PC-3 (cell line): ENCODE data around the gene UBAP2L. TPM values are rescaled to one million over a fixed set of nuclear protein-coding genes. Genes with fewer than 3 reads are reported as not detected.

Experiments used
- ATAC-seq: fragments of 200-7000 bp; cut with Tn5 transposase; 2 replicates; pipeline ENCODE4 v1.9.1; 2020; ENCODE audit warnings: mild to moderate bottlenecking, moderate library complexity
- BruUV-seq: library from RNA; stranded (reverse); fragments of 400-500 nt; replicated peaks from 2 replicates; lab custom pipeline; 2021; lab: Mats Ljungman, UMichigan
- CTCF ChIA-PET: fragments of 300-600 bp; sonication (Branson Sonifier 250); formaldehyde crosslinking; loops from one replicate; lab custom pipeline; 2022; ENCODE audit warnings: antibody characterized with exemption; lab: Charles Lee
- POLR2A ChIA-PET: fragments of 300-600 bp; sonication (Branson Sonifier 250); formaldehyde crosslinking; loops from one replicate; lab custom pipeline; 2022; ENCODE audit warnings: antibody characterized with exemption; ENCODE audit not compliant: unreplicated experiment; lab: Charles Lee
- DNase-seq: peaks from one replicate; pipeline ENCODE4 v3.0.0-alpha.2; 2015
- H2AFZ ChIP-seq: fragments of 300-600 bp; sonication (generic); 2 replicates; pipeline ENCODE4 v1.6.0; 2016; ENCODE audit warnings: antibody characterized with exemption, low read length
- H3F3A ChIP-seq: fragments of 300-600 bp; sonication (generic); one replicate; pipeline ENCODE4 v1.6.0; 2017; ENCODE audit warnings: antibody characterized with exemption, low read length, control low read depth, mild to moderate bottlenecking; ENCODE audit not compliant: unreplicated experiment
- H3K27ac ChIP-seq: fragments of 300-600 bp; sonication (generic); 2 replicates; pipeline ENCODE4 v1.5.1; 2016; ENCODE audit warnings: mild to moderate bottlenecking, low read length
- H3K27me3 ChIP-seq: fragments of 300-600 bp; sonication (generic); 2 replicates; pipeline ENCODE4 v1.6.1; 2016; ENCODE audit warnings: low read length, mixed read lengths
- H3K36me3 ChIP-seq: fragments of 300-600 bp; sonication (generic); 2 replicates; pipeline ENCODE4 v1.6.1; 2016; ENCODE audit warnings: low read depth, mixed run types, low read length, mixed read lengths
- H3K4me1 ChIP-seq: fragments of 300-600 bp; sonication (generic); 2 replicates; pipeline ENCODE4 v1.5.1; 2016; ENCODE audit warnings: low read length; ENCODE audit not compliant: insufficient read depth
- H3K4me2 ChIP-seq: fragments of 300-600 bp; sonication (generic); 2 replicates; pipeline ENCODE4 v1.6.0; 2016; ENCODE audit warnings: low read length
- H3K4me3 ChIP-seq: fragments of 300-600 bp; sonication (generic); 2 replicates; pipeline ENCODE4 v1.5.1; 2016; ENCODE audit warnings: mild to moderate bottlenecking, low read length, mixed read lengths
- H3K79me2 ChIP-seq: fragments of 300-600 bp; sonication (generic); 2 replicates; pipeline ENCODE4 v1.6.1; 2017; ENCODE audit warnings: low read length, mixed read lengths
- H3K9ac ChIP-seq: fragments of 300-600 bp; sonication (generic); 2 replicates; pipeline ENCODE4 v1.6.0; 2016; ENCODE audit warnings: mild to moderate bottlenecking, low read length
- H3K9me2 ChIP-seq: fragments of 300-600 bp; sonication (generic); replicated peaks from 2 replicates; pipeline ENCODE4 v1.6.1; 2016; ENCODE audit warnings: mixed run types, low read length, mixed read lengths
- H3K9me3 ChIP-seq: fragments of 300-600 bp; sonication (generic); 2 replicates; pipeline ENCODE4 v1.6.1; 2016; ENCODE audit warnings: low read length, mixed read lengths
- H4K20me1 ChIP-seq: fragments of 300-600 bp; sonication (generic); 2 replicates; pipeline ENCODE4 v1.6.1; 2016; ENCODE audit warnings: low read length, mixed read lengths
- EZH2 ChIP-seq: fragments of 300-600 bp; sonication (generic); IDR thresholded peaks from one replicate; pipeline ENCODE4 v1.6.1; 2017; ENCODE audit warnings: antibody characterized with exemption, mild to moderate bottlenecking, low read length; ENCODE audit not compliant: unreplicated experiment
- EZH2phosphoT487 ChIP-seq: fragments of 300-600 bp; sonication (generic); IDR thresholded peaks from 2 replicates; pipeline ENCODE4 v1.6.1; 2018; ENCODE audit warnings: mild to moderate bottlenecking, antibody characterized with exemption, low read length, borderline replicate concordance
- intact Hi-C: fragments of 100-400 bp; cut with micrococcal nuclease; formaldehyde crosslinking; loops from 2 replicates; pipeline ENCODE4 v1.9.0; 2023
- total RNA-seq: library from RNA; depleted of rRNA; stranded (reverse); fragments of >200 nt; gene quantifications from 2 replicates; pipeline ENCODE4 v1.2.3, GENCODE V29; 2014
- TF ChIP-seq, protein P1 (sequence below): fragments of 300-600 bp; sonication (generic); conservative IDR thresholded peaks from 2 replicates; pipeline ENCODE4 v1.5.1; 2017; ENCODE audit warnings: antibody characterized with exemption, low read depth, mild to moderate bottlenecking, low read length

Gene UBAP2L
- total RNA-seq, 1 experiment from 2014 or later, result 128 TPM

DNA sequence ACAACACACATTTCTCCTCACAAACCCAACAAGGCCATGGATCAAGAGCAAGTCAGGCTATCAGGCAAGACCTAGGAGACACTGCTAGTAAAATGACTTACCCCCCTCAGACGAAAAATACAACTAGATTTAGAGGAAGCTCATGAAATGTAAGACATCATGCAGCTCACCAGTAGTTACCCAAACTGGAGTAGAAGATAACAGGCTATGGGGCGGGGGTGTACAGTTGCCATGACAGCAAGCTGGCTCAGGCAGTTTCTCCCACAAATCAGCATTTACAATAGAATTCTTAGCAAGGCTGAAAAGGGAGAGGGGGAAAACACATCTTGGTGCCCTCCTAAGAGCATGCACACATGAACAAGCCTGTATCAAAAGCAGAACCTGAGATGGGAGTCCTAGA, 42.7 kb upstream of the UBAP2L start:
- Histone ChIP-seq H3K9ac (no peak overlapping the region), H3K79me2 (peaks cover 88% of the 10 kb centered on the region), H3K27ac (no peak overlapping the region), H2AFZ (no peak overlapping the region), H3K4me2 (peak overlapping the region; percentile 68; the same call in 1 of the 2 replicates), H3K9me2 (no peaks in the 10 kb centered on the region), H3K4me3 (no peak overlapping the region), H3K36me3 (peaks cover 52% of the 10 kb centered on the region), H3F3A (no peaks in the 10 kb centered on the region), H3K27me3 (no peaks in the 10 kb centered on the region), H3K4me1 (peaks cover 37% of the 10 kb centered on the region), H3K9me3 (no peaks in the 10 kb centered on the region), H4K20me1 (peaks cover 75% of the 10 kb centered on the region)
- intact Hi-C loops, result no loop called here
- ATAC-seq (no peak), DNase-seq (no peak)
- ChIA-PET CTCF (no interaction called here), POLR2A (interaction anchor here (0.6 kb wide), 1 partner anchor 758 kb away, joined by 4 read pairs; the partner anchor contains the start of gene PMVK)
- BruUV-seq, result no TSS peak
- TF ChIP-seq, protein P1, sequence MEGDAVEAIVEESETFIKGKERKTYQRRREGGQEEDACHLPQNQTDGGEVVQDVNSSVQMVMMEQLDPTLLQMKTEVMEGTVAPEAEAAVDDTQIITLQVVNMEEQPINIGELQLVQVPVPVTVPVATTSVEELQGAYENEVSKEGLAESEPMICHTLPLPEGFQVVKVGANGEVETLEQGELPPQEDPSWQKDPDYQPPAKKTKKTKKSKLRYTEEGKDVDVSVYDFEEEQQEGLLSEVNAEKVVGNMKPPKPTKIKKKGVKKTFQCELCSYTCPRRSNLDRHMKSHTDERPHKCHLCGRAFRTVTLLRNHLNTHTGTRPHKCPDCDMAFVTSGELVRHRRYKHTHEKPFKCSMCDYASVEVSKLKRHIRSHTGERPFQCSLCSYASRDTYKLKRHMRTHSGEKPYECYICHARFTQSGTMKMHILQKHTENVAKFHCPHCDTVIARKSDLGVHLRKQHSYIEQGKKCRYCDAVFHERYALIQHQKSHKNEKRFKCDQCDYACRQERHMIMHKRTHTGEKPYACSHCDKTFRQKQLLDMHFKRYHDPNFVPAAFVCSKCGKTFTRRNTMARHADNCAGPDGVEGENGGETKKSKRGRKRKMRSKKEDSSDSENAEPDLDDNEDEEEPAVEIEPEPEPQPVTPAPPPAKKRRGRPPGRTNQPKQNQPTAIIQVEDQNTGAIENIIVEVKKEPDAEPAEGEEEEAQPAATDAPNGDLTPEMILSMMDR, result no peak
- no peak for TF ChIP-seq EZH2phosphoT487
- TF ChIP-seq EZH2, result no peak

DNA sequence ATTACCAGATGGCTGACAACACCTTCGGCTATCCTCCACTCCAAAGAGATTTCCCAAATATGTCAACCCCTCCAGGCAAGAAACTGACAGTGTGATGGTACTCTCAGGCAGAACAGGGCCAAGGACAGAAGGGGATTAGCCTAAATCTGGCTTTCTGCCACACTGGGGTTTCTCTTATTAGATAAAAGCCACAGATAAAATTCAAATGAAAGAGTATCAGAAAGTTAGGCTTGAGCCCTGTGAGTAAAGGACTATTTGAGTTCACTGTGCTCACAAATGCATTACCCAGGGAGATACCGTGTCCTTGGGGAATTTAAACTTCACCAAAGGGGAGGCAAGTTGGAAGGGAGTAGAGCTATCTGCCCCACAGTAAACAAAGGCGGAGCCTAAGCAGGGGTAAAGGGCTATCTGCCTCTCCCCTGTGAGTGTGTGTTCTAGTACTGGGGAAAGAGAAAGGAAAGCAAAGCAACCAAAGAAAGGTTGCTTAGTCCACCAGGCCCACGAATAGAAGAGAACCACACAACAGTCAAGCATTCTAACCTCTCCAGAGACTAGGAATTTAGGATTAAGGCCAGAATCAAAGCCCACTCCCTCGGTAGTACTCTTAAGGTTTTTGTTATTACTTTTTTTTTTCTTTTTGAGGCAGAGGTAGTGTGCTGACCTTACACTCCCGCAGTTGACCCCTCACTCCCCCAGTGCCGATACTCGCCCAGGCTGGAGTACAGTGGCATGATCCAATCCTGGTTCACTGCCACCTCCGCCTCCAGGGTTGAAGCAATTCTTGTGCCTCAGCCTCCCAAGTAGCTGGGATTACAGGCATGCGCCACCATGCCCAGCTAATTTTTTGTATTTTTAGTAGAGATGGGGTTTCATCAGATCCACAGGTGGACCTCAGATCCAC, 41.6 kb upstream of the UBAP2L start:
- intact Hi-C loops, result no loop called here
- peaks cover 50% of the 10 kb centered on the region for H3K36me3 ChIP-seq
- no peak overlapping the region for H3K27ac ChIP-seq
- ChIA-PET POLR2A (no interaction called here), CTCF (interaction anchor here (0.6 kb wide), 1 partner anchor 388 kb away, joined by 3 read pairs; the partner anchor contains the start of gene CHRNB2)
- H3K9ac ChIP-seq, result no peak overlapping the region
- TF ChIP-seq, protein P1, result no peak
- TF ChIP-seq EZH2, result no peak
- no peak for TF ChIP-seq EZH2phosphoT487
- ATAC-seq, result no peak
- no TSS peak for BruUV-seq
- DNase-seq, result no peak
- peaks cover 86% of the 10 kb centered on the region for H3K79me2 ChIP-seq
- H3F3A ChIP-seq, result no peaks in the 10 kb centered on the region
- no peak overlapping the region for H3K4me3 ChIP-seq
- no peak overlapping the region for H2AFZ ChIP-seq
- no peaks in the 10 kb centered on the region for H3K27me3 ChIP-seq
- H3K4me2 ChIP-seq, result peak overlapping the region; percentile 68
- H4K20me1 ChIP-seq, result peaks cover 75% of the 10 kb centered on the region
- H3K9me3 ChIP-seq, result no peaks in the 10 kb centered on the region
- no peaks in the 10 kb centered on the region for H3K9me2 ChIP-seq
- peaks cover 43% of the 10 kb centered on the region for H3K4me1 ChIP-seq
